Loucy (cell line): ENCODE results near the gene GFRA1.

Experiments used
- H2AFZ ChIP-seq: fragments of 200-600 bp; sonication (generic); 2 replicates; pipeline ENCODE4 v1.6.0; 2016; ENCODE audit warnings: antibody characterized with exemption, mild to moderate bottlenecking, low read length, moderate library complexity
- H3F3A ChIP-seq: fragments of 200-600 bp; 2 replicates; pipeline ENCODE4 v1.6.0; 2016; ENCODE audit warnings: antibody characterized with exemption, low read depth, mild to moderate bottlenecking
- H3K27me3 ChIP-seq: fragments of 200-600 bp; sonication (generic); 2 replicates; pipeline ENCODE4 v1.6.1; 2014; ENCODE audit warnings: low read length, mild to moderate bottlenecking; ENCODE audit not compliant: insufficient read depth, poor library complexity, severe bottlenecking
- H3K36me3 ChIP-seq: fragments of 200-600 bp; sonication (generic); 2 replicates; pipeline ENCODE4 v1.6.1; 2016; ENCODE audit warnings: low read length; ENCODE audit not compliant: insufficient read depth
- H3K4me1 ChIP-seq: fragments of 200-600 bp; sonication (generic); 2 replicates; pipeline ENCODE4 v1.5.1; 2014; ENCODE audit warnings: low read length, mild to moderate bottlenecking; ENCODE audit not compliant: insufficient read depth, poor library complexity, severe bottlenecking
- H3K4me2 ChIP-seq: fragments of 200-600 bp; sonication (generic); 2 replicates; pipeline ENCODE4 v1.6.0; 2014; ENCODE audit warnings: antibody characterized with exemption, low read length, low read depth, mild to moderate bottlenecking; ENCODE audit not compliant: poor library complexity, severe bottlenecking
- H3K4me3 ChIP-seq: fragments of 200-600 bp; sonication (generic); 2 replicates; pipeline ENCODE4 v1.5.1; 2014; ENCODE audit warnings: low read length, mild to moderate bottlenecking, mixed read lengths; ENCODE audit not compliant: poor library complexity, severe bottlenecking
- H3K79me2 ChIP-seq: fragments of 200-600 bp; sonication (generic); 2 replicates; pipeline ENCODE4 v1.6.1; 2014; ENCODE audit warnings: low read length; ENCODE audit not compliant: insufficient read depth
- H3K9ac ChIP-seq: fragments of 200-600 bp; sonication (generic); 2 replicates; pipeline ENCODE4 v1.6.0; 2014; ENCODE audit warnings: mild to moderate bottlenecking, low read depth, low read length, moderate library complexity; ENCODE audit not compliant: poor library complexity, severe bottlenecking
- H3K9me2 ChIP-seq: fragments of 200-600 bp; sonication (generic); replicated peaks from 2 replicates; pipeline ENCODE4 v1.6.1; 2016; ENCODE audit warnings: low read depth, low read length, mixed read lengths
- H3K9me3 ChIP-seq: fragments of 200-600 bp; sonication (generic); 2 replicates; pipeline ENCODE4 v1.6.1; 2014; ENCODE audit warnings: mild to moderate bottlenecking, antibody characterized with exemption, low read length, low read depth; ENCODE audit not compliant: insufficient read depth
- H4K20me1 ChIP-seq: fragments of 200-600 bp; sonication (generic); 2 replicates; pipeline ENCODE4 v1.6.0; 2014; ENCODE audit warnings: antibody characterized with exemption, low read length, mild to moderate bottlenecking; ENCODE audit not compliant: insufficient read depth, poor library complexity, severe bottlenecking
- EZH2phosphoT487 ChIP-seq: fragments of 200-600 bp; IDR thresholded peaks from 2 replicates; pipeline ENCODE4 v1.6.1; 2018; ENCODE audit warnings: antibody characterized with exemption, mild to moderate bottlenecking, moderate library complexity, borderline replicate concordance
- TF ChIP-seq, protein P1 (sequence below): fragments of 200-600 bp; sonication (generic); conservative IDR thresholded peaks from 2 replicates; pipeline ENCODE4 v1.5.1; 2014; ENCODE audit warnings: mild to moderate bottlenecking, antibody characterized with exemption, low read length

The GFRA1 gene

GRCh38 chr10:116298586-116298985 is 25.6 kb upstream of the GFRA1 start:
- H3K27me3 ChIP-seq, result no peaks in the 10 kb centered on the region
- TF ChIP-seq, protein P1, sequence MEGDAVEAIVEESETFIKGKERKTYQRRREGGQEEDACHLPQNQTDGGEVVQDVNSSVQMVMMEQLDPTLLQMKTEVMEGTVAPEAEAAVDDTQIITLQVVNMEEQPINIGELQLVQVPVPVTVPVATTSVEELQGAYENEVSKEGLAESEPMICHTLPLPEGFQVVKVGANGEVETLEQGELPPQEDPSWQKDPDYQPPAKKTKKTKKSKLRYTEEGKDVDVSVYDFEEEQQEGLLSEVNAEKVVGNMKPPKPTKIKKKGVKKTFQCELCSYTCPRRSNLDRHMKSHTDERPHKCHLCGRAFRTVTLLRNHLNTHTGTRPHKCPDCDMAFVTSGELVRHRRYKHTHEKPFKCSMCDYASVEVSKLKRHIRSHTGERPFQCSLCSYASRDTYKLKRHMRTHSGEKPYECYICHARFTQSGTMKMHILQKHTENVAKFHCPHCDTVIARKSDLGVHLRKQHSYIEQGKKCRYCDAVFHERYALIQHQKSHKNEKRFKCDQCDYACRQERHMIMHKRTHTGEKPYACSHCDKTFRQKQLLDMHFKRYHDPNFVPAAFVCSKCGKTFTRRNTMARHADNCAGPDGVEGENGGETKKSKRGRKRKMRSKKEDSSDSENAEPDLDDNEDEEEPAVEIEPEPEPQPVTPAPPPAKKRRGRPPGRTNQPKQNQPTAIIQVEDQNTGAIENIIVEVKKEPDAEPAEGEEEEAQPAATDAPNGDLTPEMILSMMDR, result no peak
- TF ChIP-seq EZH2phosphoT487, result no peak
- H3K4me1 ChIP-seq, result peaks cover 6% of the 10 kb centered on the region
- no peak overlapping the region for H3K9ac ChIP-seq
- no peaks in the 10 kb centered on the region for H3K36me3 ChIP-seq
- H3K4me2 ChIP-seq, result no peak overlapping the region
- 0 out of 2 replicates have a peak, but pooled peaks cover 3% of the 10 kb centered on the region for H3F3A ChIP-seq
- H2AFZ ChIP-seq, result no peak overlapping the region
- no peaks in the 10 kb centered on the region for H3K9me2 ChIP-seq
- no peaks in the 10 kb centered on the region for H3K9me3 ChIP-seq
- H3K79me2 ChIP-seq, result no peaks in the 10 kb centered on the region
- no peak overlapping the region for H3K4me3 ChIP-seq
- H4K20me1 ChIP-seq, result no peaks in the 10 kb centered on the region

- H2AFZ ChIP-seq, result no peak overlapping the region
- H3F3A ChIP-seq, result 0 out of 2 replicates have a peak, but pooled peaks cover 3% of the 10 kb centered on the region
- H3K27me3 ChIP-seq, result no peaks in the 10 kb centered on the region
- no peaks in the 10 kb centered on the region for H4K20me1 ChIP-seq
- H3K9me2 ChIP-seq, result no peaks in the 10 kb centered on the region
- H3K36me3 ChIP-seq, result no peaks in the 10 kb centered on the region
- TF ChIP-seq, protein P1, result no peak
- no peak for TF ChIP-seq EZH2phosphoT487
- H3K9ac ChIP-seq, result no peak overlapping the region
- no peak overlapping the region for H3K4me3 ChIP-seq
- no peaks in the 10 kb centered on the region for H3K9me3 ChIP-seq
- no peak overlapping the region for H3K4me2 ChIP-seq
- no peaks in the 10 kb centered on the region for H3K4me1 ChIP-seq
- no peaks in the 10 kb centered on the region for H3K79me2 ChIP-seq
These were observed 23.3 kb upstream of the GFRA1 start for GRCh38 chr10:116296291-116296721.

DNA sequence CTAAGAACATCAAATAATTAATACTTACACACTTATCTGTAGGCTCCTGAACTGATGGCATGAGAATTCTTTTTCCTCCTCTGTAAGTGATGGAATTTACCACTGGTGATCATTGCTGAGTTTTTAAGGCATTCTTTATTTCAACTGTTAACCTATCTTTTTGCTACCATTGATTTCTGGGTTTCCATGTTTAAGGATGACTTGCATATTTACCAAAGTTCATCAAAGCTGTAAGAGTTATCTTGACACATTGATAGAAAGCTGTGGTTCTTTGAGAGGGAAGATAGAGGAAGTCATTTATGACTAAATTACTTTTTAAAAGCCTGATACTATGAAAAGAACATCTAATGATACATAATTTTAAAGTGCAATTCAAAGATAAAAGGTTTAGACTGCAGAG is 19.5 kb upstream of the GFRA1 start:
- H3K27me3 ChIP-seq, result no peaks in the 10 kb centered on the region
- H3K4me2 ChIP-seq, result no peak overlapping the region
- H3K79me2 ChIP-seq, result no peaks in the 10 kb centered on the region
- H3K9me2 ChIP-seq, result no peaks in the 10 kb centered on the region
- peaks cover 3% of the 10 kb centered on the region for H3K4me1 ChIP-seq
- no peaks in the 10 kb centered on the region for H3K9me3 ChIP-seq
- H4K20me1 ChIP-seq, result no peaks in the 10 kb centered on the region
- H3K4me3 ChIP-seq, result no peak overlapping the region
- no peaks in the 10 kb centered on the region for H3K36me3 ChIP-seq
- H3F3A ChIP-seq, result no peaks in the 10 kb centered on the region
- no peak overlapping the region for H2AFZ ChIP-seq
- H3K9ac ChIP-seq, result no peak overlapping the region
- TF ChIP-seq EZH2phosphoT487, result no peak
- TF ChIP-seq, protein P1, result no peak
